Measurements from ENCODE around the gene GTF3A.

DNA sequence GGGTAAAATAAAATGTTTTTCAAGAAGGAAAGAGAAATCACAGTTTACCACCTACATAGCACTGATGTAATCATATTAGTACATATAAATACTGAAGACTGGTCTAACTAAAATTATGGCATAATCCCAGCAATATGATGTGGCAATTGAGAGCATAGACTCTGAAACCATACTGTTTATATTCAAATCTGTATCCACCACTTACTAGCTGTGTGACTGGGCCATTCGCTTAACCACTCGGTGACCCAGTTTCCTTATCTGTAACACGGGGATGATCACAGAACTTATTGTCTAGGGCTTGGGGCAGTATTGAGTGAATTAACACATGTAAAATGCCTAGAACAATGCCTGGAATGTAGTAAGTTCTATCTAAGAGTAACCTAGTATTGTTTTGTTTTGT, 13.1 kb upstream of the GTF3A start:
- TF ChIP-seq CEBPB (IDR thresholded peaks at IDR 0.05; ENCODE audit: low read depth) (no peak), ATF3 (IDR thresholded peaks at IDR 0.05) (no peak), POLR2A (IDR thresholded peaks at IDR 0.05; ENCODE audit: borderline replicate concordance, extremely low read depth, insufficient read depth, insufficient read length) (no peak), EZH2phosphoT487 (IDR thresholded peaks at IDR 0.05; ENCODE audit: borderline replicate concordance) (no peak), SP1 (IDR thresholded peaks at IDR 0.05; ENCODE audit: low read depth) (no peak), SRF (IDR thresholded peaks at IDR 0.05; ENCODE audit: low read depth) (no peak), TCF7L2 (IDR thresholded peaks at IDR 0.05; ENCODE audit: borderline replicate concordance, extremely low read depth, insufficient read depth, insufficient read length) (no peak)
- TF ChIP-seq, protein P1, sequence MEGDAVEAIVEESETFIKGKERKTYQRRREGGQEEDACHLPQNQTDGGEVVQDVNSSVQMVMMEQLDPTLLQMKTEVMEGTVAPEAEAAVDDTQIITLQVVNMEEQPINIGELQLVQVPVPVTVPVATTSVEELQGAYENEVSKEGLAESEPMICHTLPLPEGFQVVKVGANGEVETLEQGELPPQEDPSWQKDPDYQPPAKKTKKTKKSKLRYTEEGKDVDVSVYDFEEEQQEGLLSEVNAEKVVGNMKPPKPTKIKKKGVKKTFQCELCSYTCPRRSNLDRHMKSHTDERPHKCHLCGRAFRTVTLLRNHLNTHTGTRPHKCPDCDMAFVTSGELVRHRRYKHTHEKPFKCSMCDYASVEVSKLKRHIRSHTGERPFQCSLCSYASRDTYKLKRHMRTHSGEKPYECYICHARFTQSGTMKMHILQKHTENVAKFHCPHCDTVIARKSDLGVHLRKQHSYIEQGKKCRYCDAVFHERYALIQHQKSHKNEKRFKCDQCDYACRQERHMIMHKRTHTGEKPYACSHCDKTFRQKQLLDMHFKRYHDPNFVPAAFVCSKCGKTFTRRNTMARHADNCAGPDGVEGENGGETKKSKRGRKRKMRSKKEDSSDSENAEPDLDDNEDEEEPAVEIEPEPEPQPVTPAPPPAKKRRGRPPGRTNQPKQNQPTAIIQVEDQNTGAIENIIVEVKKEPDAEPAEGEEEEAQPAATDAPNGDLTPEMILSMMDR (IDR thresholded peaks at IDR 0.05 in 2 of 3, conservative IDR thresholded peaks at IDR 0.05 in 1 of 3; ENCODE audit: borderline replicate concordance in 1 of 3, insufficient read depth in 1 of 3, low read depth in 2 of 3, low read length in 2 of 3): no peak
- TF ChIP-seq, protein P2, sequence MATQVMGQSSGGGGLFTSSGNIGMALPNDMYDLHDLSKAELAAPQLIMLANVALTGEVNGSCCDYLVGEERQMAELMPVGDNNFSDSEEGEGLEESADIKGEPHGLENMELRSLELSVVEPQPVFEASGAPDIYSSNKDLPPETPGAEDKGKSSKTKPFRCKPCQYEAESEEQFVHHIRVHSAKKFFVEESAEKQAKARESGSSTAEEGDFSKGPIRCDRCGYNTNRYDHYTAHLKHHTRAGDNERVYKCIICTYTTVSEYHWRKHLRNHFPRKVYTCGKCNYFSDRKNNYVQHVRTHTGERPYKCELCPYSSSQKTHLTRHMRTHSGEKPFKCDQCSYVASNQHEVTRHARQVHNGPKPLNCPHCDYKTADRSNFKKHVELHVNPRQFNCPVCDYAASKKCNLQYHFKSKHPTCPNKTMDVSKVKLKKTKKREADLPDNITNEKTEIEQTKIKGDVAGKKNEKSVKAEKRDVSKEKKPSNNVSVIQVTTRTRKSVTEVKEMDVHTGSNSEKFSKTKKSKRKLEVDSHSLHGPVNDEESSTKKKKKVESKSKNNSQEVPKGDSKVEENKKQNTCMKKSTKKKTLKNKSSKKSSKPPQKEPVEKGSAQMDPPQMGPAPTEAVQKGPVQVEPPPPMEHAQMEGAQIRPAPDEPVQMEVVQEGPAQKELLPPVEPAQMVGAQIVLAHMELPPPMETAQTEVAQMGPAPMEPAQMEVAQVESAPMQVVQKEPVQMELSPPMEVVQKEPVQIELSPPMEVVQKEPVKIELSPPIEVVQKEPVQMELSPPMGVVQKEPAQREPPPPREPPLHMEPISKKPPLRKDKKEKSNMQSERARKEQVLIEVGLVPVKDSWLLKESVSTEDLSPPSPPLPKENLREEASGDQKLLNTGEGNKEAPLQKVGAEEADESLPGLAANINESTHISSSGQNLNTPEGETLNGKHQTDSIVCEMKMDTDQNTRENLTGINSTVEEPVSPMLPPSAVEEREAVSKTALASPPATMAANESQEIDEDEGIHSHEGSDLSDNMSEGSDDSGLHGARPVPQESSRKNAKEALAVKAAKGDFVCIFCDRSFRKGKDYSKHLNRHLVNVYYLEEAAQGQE (IDR thresholded peaks at IDR 0.05; ENCODE audit: low read depth): no peak

Data from HCT116 (cell line).